ENCODE data around the gene ZDHHC14. TPM values are rescaled to one million over a fixed set of nuclear protein-coding genes. Genes with fewer than 3 reads are reported as not detected.

ZDHHC14 gene
- total RNA-seq, 3 donors from 2014 or later = 9.1 to 10.5 (median 10.0) TPM

DNA sequence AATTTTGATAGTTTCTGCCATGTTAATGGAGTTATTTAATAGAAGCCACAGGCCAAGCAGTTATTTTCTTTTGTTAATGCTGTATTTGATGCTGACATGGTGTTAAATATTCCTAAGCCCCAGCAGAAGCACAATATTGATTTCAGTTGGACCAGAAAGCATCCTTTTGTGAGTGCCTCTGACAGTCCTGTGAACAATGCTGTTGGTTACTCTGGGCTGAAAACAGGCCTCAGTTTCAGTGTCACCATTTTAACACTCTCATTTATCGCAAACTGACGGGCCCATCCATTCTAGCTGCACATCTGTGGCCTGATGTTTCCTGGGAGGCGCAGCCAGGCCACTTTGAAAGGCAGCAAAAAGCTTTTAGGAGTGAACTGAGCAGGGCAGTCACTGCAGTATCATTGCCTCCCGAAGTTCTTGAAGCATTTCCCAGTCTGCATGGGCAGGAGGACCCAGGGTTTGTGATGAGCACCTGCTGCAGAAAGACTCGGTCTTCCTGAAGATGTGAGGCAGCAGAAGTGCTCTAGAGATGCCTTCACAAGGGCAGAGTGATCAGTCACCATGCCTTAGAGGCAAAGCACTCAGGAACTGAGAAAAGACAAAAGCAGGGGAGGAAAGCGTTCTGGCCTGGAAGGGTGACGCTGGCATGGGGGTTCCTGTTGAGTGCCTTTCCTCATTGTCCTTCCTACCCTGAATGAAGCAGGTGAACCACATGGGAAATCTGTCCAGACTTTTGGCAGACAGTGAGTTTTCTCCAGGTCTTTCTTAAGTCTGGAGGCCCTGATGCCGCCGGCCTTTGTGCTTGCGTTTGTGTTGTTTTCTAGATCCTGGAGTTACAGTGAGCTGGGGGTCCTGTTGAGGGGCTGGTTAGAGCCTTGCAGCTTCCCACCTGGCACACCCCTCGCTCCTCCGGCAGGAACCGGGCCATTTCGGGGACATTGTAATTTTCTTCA lies 74.0 kb downstream of the ZDHHC14 start:
- ATAC-seq = no peak
- TF ChIP-seq, protein P1, sequence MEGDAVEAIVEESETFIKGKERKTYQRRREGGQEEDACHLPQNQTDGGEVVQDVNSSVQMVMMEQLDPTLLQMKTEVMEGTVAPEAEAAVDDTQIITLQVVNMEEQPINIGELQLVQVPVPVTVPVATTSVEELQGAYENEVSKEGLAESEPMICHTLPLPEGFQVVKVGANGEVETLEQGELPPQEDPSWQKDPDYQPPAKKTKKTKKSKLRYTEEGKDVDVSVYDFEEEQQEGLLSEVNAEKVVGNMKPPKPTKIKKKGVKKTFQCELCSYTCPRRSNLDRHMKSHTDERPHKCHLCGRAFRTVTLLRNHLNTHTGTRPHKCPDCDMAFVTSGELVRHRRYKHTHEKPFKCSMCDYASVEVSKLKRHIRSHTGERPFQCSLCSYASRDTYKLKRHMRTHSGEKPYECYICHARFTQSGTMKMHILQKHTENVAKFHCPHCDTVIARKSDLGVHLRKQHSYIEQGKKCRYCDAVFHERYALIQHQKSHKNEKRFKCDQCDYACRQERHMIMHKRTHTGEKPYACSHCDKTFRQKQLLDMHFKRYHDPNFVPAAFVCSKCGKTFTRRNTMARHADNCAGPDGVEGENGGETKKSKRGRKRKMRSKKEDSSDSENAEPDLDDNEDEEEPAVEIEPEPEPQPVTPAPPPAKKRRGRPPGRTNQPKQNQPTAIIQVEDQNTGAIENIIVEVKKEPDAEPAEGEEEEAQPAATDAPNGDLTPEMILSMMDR (IDR thresholded peaks at IDR 0.05) = no peak
- intact Hi-C loops (cut with DNase I, micrococcal nuclease) = no loop called here

DNA sequence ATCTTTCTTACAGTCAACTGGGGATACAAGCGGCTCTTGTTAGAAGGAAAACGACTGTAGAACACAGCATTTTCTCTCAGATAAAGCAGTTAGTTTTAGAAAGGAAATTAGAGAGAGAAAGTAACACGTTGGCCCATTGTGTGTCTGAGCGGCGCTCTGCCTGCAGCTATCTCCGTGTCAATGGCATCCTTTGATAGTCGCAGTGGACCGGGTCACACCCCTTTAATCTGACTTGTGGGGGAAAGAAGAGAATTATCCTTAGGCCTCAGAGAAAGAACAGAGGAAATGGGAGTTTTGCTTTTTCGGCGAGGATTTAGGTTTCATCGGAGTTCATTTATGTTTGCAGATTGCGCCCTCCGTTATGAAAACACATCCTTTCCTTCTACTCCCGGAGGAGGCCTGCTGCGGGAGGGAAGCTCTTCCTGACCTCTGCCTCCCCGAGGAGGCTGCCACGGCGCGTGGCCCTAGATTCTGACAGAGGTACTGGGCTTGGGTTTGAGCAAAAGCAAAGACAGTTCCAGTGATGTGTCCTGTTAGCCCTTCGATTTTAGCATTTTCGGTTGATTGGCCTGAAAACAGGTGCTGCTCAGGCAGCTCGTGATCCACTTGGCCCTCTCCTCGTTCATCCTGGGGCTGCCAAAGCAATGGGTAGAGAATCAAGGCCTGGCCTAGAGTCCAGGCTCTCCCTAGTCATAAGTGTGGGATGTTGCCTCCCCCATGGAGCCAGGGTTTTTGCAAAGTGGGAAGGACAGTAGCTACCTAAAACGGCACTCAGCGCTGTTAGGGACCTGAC lies 74.9 kb downstream of the ZDHHC14 start:
- TF ChIP-seq, protein P1 (IDR thresholded peaks at IDR 0.05) = no peak
- DNase-seq (no peak), ATAC-seq (no peak)
- Histone ChIP-seq H3K36me3 (ENCODE audit: low read depth) (no peaks in the 10 kb centered on the region), H3K9me3 (no peaks in the 10 kb centered on the region), H3K4me1 (ENCODE audit: low read depth) (no peaks in the 10 kb centered on the region), H3K4me3 (no peak overlapping the region)
- intact Hi-C loops (cut with DNase I, micrococcal nuclease) = no loop called here

More for the DNA sequence above, 74.0 kb downstream of the ZDHHC14 start:
- H3K4me3 ChIP-seq = no peak overlapping the region
- H3K4me1 ChIP-seq (ENCODE audit: low read depth) = peaks cover 5% of the 10 kb centered on the region
- no peak for DNase-seq
- H3K9me3 ChIP-seq = no peaks in the 10 kb centered on the region
- H3K36me3 ChIP-seq (ENCODE audit: low read depth) = no peaks in the 10 kb centered on the region

DNA sequence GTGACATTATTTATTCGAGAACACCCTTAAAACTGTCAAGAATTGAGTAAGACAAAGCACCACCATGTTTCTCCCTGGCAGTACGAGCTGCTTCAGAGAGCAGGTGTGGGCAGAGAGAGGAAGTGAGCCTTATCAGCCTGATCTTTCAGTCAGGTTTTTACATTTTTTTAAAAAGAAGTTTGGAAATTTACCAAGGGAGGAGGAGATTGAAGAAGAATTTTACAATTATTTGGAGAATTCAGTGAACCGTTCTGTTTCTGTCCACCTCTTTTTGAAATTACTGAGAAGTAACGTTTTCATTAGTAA lies 75.5 kb downstream of the ZDHHC14 start:
- ATAC-seq (no peak), DNase-seq (no peak)
- intact Hi-C loops (cut with DNase I, micrococcal nuclease) = no loop called here
- no peak overlapping the region for H3K4me3 ChIP-seq
- H3K36me3 ChIP-seq (ENCODE audit: low read depth) = no peaks in the 10 kb centered on the region
- no peaks in the 10 kb centered on the region for H3K9me3 ChIP-seq
- no peaks in the 10 kb centered on the region for H3K4me1 ChIP-seq (ENCODE audit: low read depth)
- TF ChIP-seq, protein P1 (IDR thresholded peaks at IDR 0.05) = no peak

DNA sequence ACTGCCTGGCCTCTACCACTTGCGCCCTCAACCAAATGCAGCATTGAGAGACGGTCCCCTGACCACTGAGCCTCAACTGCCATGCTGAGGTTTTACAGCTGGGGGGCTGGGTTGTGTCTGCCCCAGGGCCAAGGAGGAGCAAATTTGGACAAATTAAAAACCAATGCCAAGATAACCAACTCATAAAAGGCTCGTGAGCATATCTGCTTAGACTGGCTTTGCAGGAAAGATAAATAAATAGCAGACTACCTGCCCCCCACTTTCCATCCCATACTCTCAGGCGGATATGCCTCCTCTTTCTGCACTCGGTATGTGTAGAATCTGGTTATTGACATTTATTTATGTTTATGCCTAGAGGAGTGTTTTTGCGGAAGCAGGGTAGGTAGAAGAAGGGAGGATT lies 76.8 kb downstream of the ZDHHC14 start:
- ATAC-seq (no peak), DNase-seq (no peak)
- TF ChIP-seq, protein P1 (IDR thresholded peaks at IDR 0.05) = no peak
- intact Hi-C loops (cut with DNase I, micrococcal nuclease) = no loop called here
- no peak overlapping the region for H3K4me3 ChIP-seq
- no peaks in the 10 kb centered on the region for H3K4me1 ChIP-seq (ENCODE audit: low read depth)
- no peaks in the 10 kb centered on the region for H3K9me3 ChIP-seq
- H3K36me3 ChIP-seq (ENCODE audit: low read depth) = no peaks in the 10 kb centered on the region

DNA sequence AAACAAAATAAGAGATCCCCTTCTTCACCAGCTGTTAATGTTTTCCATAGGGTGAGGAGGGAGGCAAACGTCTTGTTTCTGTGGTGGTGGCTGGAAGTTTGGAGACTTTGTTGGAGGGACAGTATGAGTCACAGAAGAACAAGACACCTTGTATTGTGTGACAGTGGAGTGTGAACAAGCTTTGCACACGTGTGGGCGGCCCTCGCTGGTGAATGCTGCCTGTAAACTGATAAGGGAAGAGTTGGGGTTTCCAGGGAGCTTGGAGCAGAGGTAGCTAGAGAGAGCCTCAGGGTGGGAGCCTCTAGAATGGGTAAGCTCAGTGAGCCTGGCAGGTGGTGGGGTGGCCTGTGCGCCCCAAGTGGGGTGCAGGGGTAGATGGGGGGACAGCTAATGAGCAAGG lies 78.3 kb downstream of the ZDHHC14 start:
- no peaks in the 10 kb centered on the region for H3K4me1 ChIP-seq (ENCODE audit: low read depth)
- TF ChIP-seq, protein P1 (IDR thresholded peaks at IDR 0.05) = no peak
- intact Hi-C loops (cut with DNase I, micrococcal nuclease) = no loop called here
- no peak overlapping the region for H3K4me3 ChIP-seq
- DNase-seq = no peak
- no peaks in the 10 kb centered on the region for H3K36me3 ChIP-seq (ENCODE audit: low read depth)
- H3K9me3 ChIP-seq = no peaks in the 10 kb centered on the region
- ATAC-seq = no peak
